ENCODE results near the gene MGMT.

DNA sequence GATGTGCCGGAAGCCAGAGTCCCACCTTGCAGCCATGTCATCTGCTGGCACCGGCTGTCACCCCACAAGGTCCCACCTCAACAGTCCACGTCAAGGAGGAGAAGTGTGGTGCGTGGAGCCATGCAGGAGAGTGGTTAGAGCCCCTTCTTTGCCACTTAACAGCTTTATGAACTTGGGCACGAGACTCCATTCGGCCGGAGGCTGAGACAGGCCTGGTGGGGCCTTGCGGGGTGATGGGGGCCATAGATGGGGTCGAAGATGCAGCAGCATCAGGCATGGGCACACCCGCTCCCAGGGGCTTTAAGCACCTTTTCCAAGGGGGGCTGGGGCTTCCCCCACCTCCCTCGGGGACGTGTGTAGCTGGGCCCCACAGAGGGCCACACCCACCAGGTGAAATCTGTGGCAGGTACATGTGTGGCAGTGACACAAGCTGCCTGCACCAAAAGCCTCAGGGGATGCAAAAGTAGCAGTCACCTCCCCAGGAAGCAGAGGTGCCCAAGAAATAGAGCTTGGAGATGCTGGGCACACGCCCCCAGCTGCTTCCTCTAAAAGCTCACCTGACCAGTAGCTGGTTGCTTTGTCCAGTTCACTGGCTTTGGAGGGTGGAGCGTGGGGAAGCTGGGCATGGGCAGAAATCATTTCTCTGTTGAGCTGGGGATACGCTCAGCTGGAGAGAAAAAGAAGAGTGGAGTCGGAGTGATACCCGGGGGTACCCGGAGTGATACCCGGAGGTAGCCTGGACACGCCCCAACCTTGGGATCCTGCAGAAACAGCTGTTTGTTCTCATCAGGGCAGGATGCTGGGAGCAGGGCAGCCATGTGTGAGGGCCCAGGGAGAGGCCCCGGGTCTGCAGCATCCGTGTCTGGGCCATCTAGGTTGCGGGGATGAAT, 297.2 kb downstream of the MGMT start:
- no peak for TF ChIP-seq POLR2AphosphoS5 (IDR thresholded peaks at IDR 0.05; ENCODE audit: low read depth)
- TF ChIP-seq, protein P1, sequence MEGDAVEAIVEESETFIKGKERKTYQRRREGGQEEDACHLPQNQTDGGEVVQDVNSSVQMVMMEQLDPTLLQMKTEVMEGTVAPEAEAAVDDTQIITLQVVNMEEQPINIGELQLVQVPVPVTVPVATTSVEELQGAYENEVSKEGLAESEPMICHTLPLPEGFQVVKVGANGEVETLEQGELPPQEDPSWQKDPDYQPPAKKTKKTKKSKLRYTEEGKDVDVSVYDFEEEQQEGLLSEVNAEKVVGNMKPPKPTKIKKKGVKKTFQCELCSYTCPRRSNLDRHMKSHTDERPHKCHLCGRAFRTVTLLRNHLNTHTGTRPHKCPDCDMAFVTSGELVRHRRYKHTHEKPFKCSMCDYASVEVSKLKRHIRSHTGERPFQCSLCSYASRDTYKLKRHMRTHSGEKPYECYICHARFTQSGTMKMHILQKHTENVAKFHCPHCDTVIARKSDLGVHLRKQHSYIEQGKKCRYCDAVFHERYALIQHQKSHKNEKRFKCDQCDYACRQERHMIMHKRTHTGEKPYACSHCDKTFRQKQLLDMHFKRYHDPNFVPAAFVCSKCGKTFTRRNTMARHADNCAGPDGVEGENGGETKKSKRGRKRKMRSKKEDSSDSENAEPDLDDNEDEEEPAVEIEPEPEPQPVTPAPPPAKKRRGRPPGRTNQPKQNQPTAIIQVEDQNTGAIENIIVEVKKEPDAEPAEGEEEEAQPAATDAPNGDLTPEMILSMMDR (IDR thresholded peaks at IDR 0.05; ENCODE audit: insufficient read depth, low read length) = no peak
